Thoracic aorta (tissue), 2 donors: ENCODE results near the gene CHMP4A. TPM values are rescaled to one million over a fixed set of nuclear protein-coding genes. Genes with fewer than 3 reads are reported as not detected.

Source experiments
- ATAC-seq: fragments of 150-250 bp; one replicate; pipeline ENCODE4 v1.8.0; 2017; ENCODE audit warnings: low read depth; ENCODE audit not compliant: insufficient number of reproducible peaks, low FRiP score
- DNase-seq: peaks from one replicate; pipeline ENCODE4 v3.0.0-alpha.2; 2020; ENCODE audit warnings: low spot score
- H3K27ac ChIP-seq, 2 donors: fragments of 200-600 bp; sonication (generic); 1 replicate in 1 of 2; 2 replicates in 1 of 2; pipeline ENCODE4 v1.5.1; 2016; ENCODE audit warnings: mild to moderate bottlenecking in 2 of 2, moderate library complexity in 2 of 2
- H3K27me3 ChIP-seq: fragments of 200-600 bp; sonication (generic); replicated peaks from 2 replicates; pipeline ENCODE4 v1.6.0; 2016; ENCODE audit warnings: mild to moderate bottlenecking; ENCODE audit not compliant: insufficient read depth
- H3K36me3 ChIP-seq: fragments of 200-600 bp; sonication (generic); one replicate; pipeline ENCODE4 v1.5.1; 2016
- H3K4me1 ChIP-seq, 2 donors: fragments of 200-600 bp; sonication (generic); 1 replicate in 1 of 2; 2 replicates in 1 of 2; pipeline versions ENCODE4 v1.5.1 to v1.6.0; 2016; ENCODE audit warnings: low read depth in 2 of 2, mild to moderate bottlenecking in 1 of 2; ENCODE audit not compliant: control insufficient read depth in 1 of 2
- H3K4me3 ChIP-seq: fragments of 200-600 bp; sonication (generic); 2 replicates; pipeline ENCODE4 v1.5.1; 2016; ENCODE audit warnings: mild to moderate bottlenecking
- H3K9me3 ChIP-seq: fragments of 200-600 bp; sonication (generic); 2 replicates; pipeline ENCODE4 v1.5.1; 2016
- total RNA-seq, 2 donors: library from RNA; depleted of rRNA; stranded (reverse); fragments of >200 nt; gene quantifications; one replicate each; pipeline versions ENCODE4 v1.1.0 to v1.2.3, GENCODE V29; 2016
- TF ChIP-seq, protein P1 (sequence below): fragments of 200-600 bp; sonication (generic); IDR thresholded peaks from one replicate; pipeline ENCODE4 v1.5.1; 2019; ENCODE audit warnings: antibody characterized with exemption

The CHMP4A gene
- total RNA-seq, 2 donors from 2014 or later, result 33.4 to 58.3 TPM

GRCh38 chr14:24197056-24197450 is 16.2 kb downstream of the CHMP4A start:
- Histone ChIP-seq H3K27me3 (no peaks in the 10 kb centered on the region), H3K9me3 (no peaks in the 10 kb centered on the region), H3K4me3 (no peak overlapping the region), H3K4me1 (peaks cover 11 to 27% of the 10 kb centered on the region in 2 donors), H3K36me3 (peaks cover 14% of the 10 kb centered on the region), H3K27ac (no peak overlapping the region)
- TF ChIP-seq, protein P1, sequence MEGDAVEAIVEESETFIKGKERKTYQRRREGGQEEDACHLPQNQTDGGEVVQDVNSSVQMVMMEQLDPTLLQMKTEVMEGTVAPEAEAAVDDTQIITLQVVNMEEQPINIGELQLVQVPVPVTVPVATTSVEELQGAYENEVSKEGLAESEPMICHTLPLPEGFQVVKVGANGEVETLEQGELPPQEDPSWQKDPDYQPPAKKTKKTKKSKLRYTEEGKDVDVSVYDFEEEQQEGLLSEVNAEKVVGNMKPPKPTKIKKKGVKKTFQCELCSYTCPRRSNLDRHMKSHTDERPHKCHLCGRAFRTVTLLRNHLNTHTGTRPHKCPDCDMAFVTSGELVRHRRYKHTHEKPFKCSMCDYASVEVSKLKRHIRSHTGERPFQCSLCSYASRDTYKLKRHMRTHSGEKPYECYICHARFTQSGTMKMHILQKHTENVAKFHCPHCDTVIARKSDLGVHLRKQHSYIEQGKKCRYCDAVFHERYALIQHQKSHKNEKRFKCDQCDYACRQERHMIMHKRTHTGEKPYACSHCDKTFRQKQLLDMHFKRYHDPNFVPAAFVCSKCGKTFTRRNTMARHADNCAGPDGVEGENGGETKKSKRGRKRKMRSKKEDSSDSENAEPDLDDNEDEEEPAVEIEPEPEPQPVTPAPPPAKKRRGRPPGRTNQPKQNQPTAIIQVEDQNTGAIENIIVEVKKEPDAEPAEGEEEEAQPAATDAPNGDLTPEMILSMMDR, result no peak
- DNase-seq, result no peak
- no peak for ATAC-seq

GRCh38 chr14:24196071-24197055 is 16.9 kb downstream of the CHMP4A start:
- DNase-seq (no peak), ATAC-seq (no peak)
- H3K36me3 ChIP-seq, result peaks cover 16% of the 10 kb centered on the region
- TF ChIP-seq, protein P1, result no peak
- peaks cover 11 to 27% of the 10 kb centered on the region in 2 donors for H3K4me1 ChIP-seq
- H3K4me3 ChIP-seq, result peak overlapping the region; percentile 88
- no peaks in the 10 kb centered on the region for H3K27me3 ChIP-seq
- H3K27ac ChIP-seq, result peak overlapping the region; percentile 91 to 93
- H3K9me3 ChIP-seq, result no peaks in the 10 kb centered on the region

DNA sequence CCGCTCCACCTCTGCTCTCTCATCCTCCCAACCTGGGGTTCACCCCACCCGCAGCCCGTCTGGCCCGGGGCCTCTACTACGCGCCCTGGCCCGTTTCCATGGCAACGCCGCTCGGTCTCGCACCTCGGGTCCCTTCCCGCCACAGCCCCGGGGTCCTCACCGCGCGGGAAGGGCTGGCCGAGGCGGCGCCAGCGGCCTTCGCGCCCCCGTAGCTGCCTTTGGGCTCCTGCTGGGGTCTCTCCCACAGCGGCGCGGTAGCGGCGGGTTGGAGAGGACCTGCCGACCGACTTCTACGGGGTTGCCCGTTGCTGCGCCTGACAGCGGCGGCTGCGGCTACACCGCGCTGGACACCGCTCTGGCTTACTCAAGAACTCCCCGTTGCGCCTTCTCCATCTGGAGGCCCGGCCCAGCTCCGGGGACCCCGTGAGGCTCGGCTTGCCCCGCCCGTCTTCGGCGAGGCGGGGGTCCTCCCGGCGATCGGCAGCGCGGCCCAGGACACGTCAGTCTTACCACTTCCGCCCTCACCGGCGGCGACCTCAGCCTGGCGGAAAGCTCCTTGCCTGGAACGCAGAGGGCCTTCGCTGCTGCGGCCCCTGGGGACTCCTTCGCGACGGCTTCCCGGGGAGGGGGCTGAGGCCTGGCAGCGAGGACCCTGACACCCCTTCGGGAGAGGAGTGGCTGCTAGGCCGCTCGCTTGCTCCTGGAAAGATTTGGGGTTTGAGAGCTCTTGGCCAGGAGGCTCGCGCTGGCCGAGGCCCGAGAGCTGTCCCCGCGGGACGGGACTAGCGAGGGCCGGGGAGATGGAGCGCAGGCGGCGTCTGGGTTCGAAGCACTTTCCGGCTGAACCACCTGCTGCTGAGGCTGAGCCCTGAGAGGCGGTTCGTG is 17.9 kb downstream of the CHMP4A start, which contains the start of gene TM9SF1:
TSS of gene TM9SF1 (minus strand) at position 256 of the 885 bp plus-strand sequence. CDS start 422 bp downstream, outside the sequence.
- Histone ChIP-seq H3K9me3 (no peaks in the 10 kb centered on the region), H3K4me1 (peaks cover 11 to 27% of the 10 kb centered on the region in 2 donors), H3K27me3 (no peaks in the 10 kb centered on the region), H3K4me3 (peak within 1 kb of the TSS; percentile 88), H3K36me3 (peaks cover 12% of the 10 kb centered on the region), H3K27ac (peak within 1 kb of the TSS; percentile 91 to 93)
- ATAC-seq (peak; percentile 92), DNase-seq (peak; percentile 27)
- TF ChIP-seq, protein P1, result no peak

GRCh38 chr14:24194873-24195185 is 18.5 kb downstream of the CHMP4A start:
- H3K27me3 ChIP-seq, result no peaks in the 10 kb centered on the region
- peak overlapping the region; percentile 91 to 93 for H3K27ac ChIP-seq
- DNase-seq (no peak), ATAC-seq (no peak)
- H3K36me3 ChIP-seq, result peaks cover 11% of the 10 kb centered on the region
- H3K4me1 ChIP-seq, result peaks cover 11 to 27% of the 10 kb centered on the region in 2 donors
- TF ChIP-seq, protein P1, result no peak
- peak overlapping the region; percentile 88 for H3K4me3 ChIP-seq
- no peaks in the 10 kb centered on the region for H3K9me3 ChIP-seq
